DOHH2 (cell line): Measurements from ENCODE around the gene MTMR2.

Experiments
- H3F3A ChIP-seq: fragments of 200-600 bp; sonication (generic), shearing (Covaris generic); 2 replicates; pipeline ENCODE4 v1.6.0; 2016; ENCODE audit warnings: antibody characterized with exemption, mild to moderate bottlenecking; ENCODE audit not compliant: control insufficient read depth, insufficient read depth
- H3K27ac ChIP-seq: fragments of 200-600 bp; sonication (generic); 2 replicates; pipeline ENCODE4 v1.5.1; 2014; ENCODE audit warnings: low read depth, mild to moderate bottlenecking, low read length, moderate library complexity
- H3K27me3 ChIP-seq: fragments of 200-600 bp; sonication (generic); 2 replicates; pipeline ENCODE4 v1.6.1; 2014; ENCODE audit warnings: mild to moderate bottlenecking, low read length, mixed read lengths; ENCODE audit not compliant: control insufficient read depth
- H3K36me3 ChIP-seq: fragments of 200-600 bp; sonication (generic); 2 replicates; pipeline ENCODE4 v1.6.1; 2014; ENCODE audit warnings: mild to moderate bottlenecking, low read length, moderate library complexity, mixed read lengths; ENCODE audit not compliant: control insufficient read depth
- H3K4me1 ChIP-seq: fragments of 200-600 bp; sonication (generic); 2 replicates; pipeline ENCODE4 v1.6.1; 2014; ENCODE audit warnings: mild to moderate bottlenecking, low read length, mixed read lengths; ENCODE audit not compliant: control insufficient read depth
- H3K4me2 ChIP-seq: fragments of 200-600 bp; sonication (generic); 2 replicates; pipeline ENCODE4 v1.6.0; 2014; ENCODE audit warnings: mild to moderate bottlenecking, low read length, moderate library complexity
- H3K4me3 ChIP-seq: fragments of 200-600 bp; sonication (generic); 2 replicates; pipeline ENCODE4 v1.5.1; 2014; ENCODE audit warnings: mild to moderate bottlenecking, low read length, mixed read lengths
- H3K79me2 ChIP-seq: fragments of 200-600 bp; sonication (generic); 2 replicates; pipeline ENCODE4 v1.6.1; 2014; ENCODE audit warnings: mild to moderate bottlenecking, low read length, mixed read lengths; ENCODE audit not compliant: control insufficient read depth
- H3K9me2 ChIP-seq: fragments of 200-600 bp; sonication (generic); replicated peaks from 2 replicates; pipeline ENCODE4 v1.6.1; 2014; ENCODE audit warnings: mild to moderate bottlenecking, low read length, mixed read lengths; ENCODE audit not compliant: control insufficient read depth
- H3K9me3 ChIP-seq: fragments of 200-600 bp; sonication (generic); 2 replicates; pipeline ENCODE4 v1.6.1; 2014; ENCODE audit warnings: antibody characterized with exemption, low read length, mixed read lengths; ENCODE audit not compliant: control insufficient read depth, insufficient read depth
- H4K20me1 ChIP-seq: fragments of 200-600 bp; sonication (generic); 2 replicates; pipeline ENCODE4 v1.6.0; 2014; ENCODE audit warnings: low read depth, mild to moderate bottlenecking, antibody characterized with exemption, low read length, moderate library complexity; ENCODE audit not compliant: control insufficient read depth, insufficient read depth
- EZH2phosphoT487 ChIP-seq: fragments of 200-600 bp; sonication (generic); IDR thresholded peaks from 2 replicates; pipeline ENCODE4 v1.6.1; 2017; ENCODE audit warnings: borderline replicate concordance, mild to moderate bottlenecking, antibody characterized with exemption, low read length, moderate library complexity, mixed read lengths
- TF ChIP-seq, protein P1 (sequence below): fragments of 200-600 bp; sonication (generic); IDR thresholded peaks from one replicate; pipeline ENCODE4 v1.5.1; 2014; ENCODE audit warnings: antibody characterized with exemption, mild to moderate bottlenecking, low read depth, low read length; ENCODE audit not compliant: poor library complexity, severe bottlenecking

Gene MTMR2

DNA sequence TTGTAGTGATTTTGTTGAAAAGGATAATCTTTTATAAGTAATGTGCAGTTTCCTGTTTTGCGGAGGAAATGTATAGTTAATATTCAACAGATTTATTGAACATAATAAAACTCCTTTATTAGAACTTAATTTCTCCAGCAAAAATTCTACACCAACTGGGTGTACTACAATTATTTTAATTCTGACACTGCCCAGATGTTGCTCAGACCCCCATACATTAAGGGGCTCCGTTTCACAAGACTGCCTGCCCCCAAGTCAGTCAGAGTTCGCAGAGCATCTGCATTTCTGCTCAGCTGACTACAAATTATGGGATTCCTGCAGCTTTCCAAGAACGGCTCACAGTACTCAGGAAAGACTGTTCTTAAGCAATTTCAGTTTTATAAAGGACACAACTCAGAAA, 127.4 kb downstream of the MTMR2 start:
- H3K4me3 ChIP-seq = no peak overlapping the region

DNA sequence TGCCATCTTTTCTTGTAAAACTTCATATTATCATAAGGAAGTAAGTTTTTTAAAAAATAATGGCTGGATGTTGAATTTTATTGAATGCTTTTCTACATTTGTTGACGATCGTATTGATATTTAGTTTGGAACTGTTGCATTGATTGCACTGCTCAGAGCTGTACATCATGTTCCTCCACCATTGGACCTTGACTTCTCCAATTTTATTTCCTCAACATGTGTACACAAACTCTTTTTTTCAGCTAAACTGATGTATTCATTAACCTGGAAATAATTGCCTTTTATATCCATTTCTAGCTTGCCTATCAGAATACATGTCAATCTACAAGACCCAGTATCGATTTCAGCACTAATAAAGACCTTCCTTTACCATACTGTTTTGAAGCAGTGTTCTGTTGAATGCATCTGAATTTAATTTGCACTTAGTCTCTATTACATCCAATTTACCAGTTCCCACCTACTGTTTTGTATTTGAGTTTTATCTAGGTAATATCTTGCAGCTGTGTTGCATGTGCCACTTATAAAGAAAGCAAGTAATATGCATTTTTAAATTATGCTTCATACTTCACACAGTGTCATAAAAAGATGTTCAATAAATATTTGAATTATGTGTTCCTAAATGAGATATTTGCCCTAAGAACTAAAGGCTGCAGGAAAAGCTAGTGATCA, 128.1 kb downstream of the MTMR2 start:
- H3K79me2 ChIP-seq = peaks cover 83% of the 10 kb centered on the region
- H3K4me3 ChIP-seq = no peak overlapping the region
- no peak overlapping the region for H3K27ac ChIP-seq
- TF ChIP-seq, protein P1, sequence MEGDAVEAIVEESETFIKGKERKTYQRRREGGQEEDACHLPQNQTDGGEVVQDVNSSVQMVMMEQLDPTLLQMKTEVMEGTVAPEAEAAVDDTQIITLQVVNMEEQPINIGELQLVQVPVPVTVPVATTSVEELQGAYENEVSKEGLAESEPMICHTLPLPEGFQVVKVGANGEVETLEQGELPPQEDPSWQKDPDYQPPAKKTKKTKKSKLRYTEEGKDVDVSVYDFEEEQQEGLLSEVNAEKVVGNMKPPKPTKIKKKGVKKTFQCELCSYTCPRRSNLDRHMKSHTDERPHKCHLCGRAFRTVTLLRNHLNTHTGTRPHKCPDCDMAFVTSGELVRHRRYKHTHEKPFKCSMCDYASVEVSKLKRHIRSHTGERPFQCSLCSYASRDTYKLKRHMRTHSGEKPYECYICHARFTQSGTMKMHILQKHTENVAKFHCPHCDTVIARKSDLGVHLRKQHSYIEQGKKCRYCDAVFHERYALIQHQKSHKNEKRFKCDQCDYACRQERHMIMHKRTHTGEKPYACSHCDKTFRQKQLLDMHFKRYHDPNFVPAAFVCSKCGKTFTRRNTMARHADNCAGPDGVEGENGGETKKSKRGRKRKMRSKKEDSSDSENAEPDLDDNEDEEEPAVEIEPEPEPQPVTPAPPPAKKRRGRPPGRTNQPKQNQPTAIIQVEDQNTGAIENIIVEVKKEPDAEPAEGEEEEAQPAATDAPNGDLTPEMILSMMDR = no peak
- TF ChIP-seq EZH2phosphoT487 = no peak
- H3K36me3 ChIP-seq = peaks cover 48% of the 10 kb centered on the region
- H3K9me3 ChIP-seq = no peaks in the 10 kb centered on the region
- H3F3A ChIP-seq = no peaks in the 10 kb centered on the region
- H3K27me3 ChIP-seq = no peaks in the 10 kb centered on the region
- H3K4me2 ChIP-seq = no peak overlapping the region
- peaks cover 20% of the 10 kb centered on the region; the same call in 1 of the 2 replicates for H4K20me1 ChIP-seq
- H3K4me1 ChIP-seq = peaks cover 26% of the 10 kb centered on the region
- H3K9me2 ChIP-seq = no peaks in the 10 kb centered on the region

More for the DNA sequence above, 127.4 kb downstream of the MTMR2 start:
- Histone ChIP-seq H3K27me3 (no peaks in the 10 kb centered on the region), H3F3A (no peaks in the 10 kb centered on the region), H3K9me3 (no peaks in the 10 kb centered on the region), H4K20me1 (peaks cover 16% of the 10 kb centered on the region; the same call in 1 of the 2 replicates), H3K27ac (no peak overlapping the region), H3K4me2 (no peak overlapping the region), H3K36me3 (peaks cover 54% of the 10 kb centered on the region), H3K9me2 (no peaks in the 10 kb centered on the region), H3K79me2 (peaks cover 75% of the 10 kb centered on the region), H3K4me1 (peaks cover 22% of the 10 kb centered on the region)
- TF ChIP-seq, protein P1 = no peak
- no peak for TF ChIP-seq EZH2phosphoT487

DNA sequence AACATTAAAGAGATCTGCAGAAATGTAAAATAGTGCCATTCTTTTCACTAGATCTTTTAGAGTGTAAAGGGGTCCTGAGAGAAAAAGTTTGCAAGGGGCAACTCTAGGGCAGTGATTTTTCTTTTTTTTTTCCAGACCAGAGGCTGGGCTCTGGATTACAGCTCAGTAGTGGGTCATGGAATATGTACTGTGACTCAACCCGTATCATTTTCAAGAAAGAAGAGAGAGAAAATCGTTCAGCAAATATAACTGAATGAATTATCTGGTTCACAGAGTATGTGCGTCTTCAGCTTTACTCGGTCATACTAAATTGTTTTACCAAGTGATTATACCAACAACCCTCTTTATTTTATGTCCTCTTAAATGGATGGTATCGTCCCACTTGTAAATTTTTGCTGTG, 129.8 kb downstream of the MTMR2 start:
- no peaks in the 10 kb centered on the region for H3F3A ChIP-seq
- peaks cover 40% of the 10 kb centered on the region for H3K36me3 ChIP-seq
- H3K4me2 ChIP-seq = no peak overlapping the region
- H3K4me3 ChIP-seq = no peak overlapping the region
- H3K4me1 ChIP-seq = peaks cover 26% of the 10 kb centered on the region
- peaks cover 87% of the 10 kb centered on the region for H3K79me2 ChIP-seq
- H3K27me3 ChIP-seq = no peaks in the 10 kb centered on the region
- peaks cover 20% of the 10 kb centered on the region; the same call in 1 of the 2 replicates for H4K20me1 ChIP-seq
- H3K9me3 ChIP-seq = no peaks in the 10 kb centered on the region
- no peak overlapping the region for H3K27ac ChIP-seq
- TF ChIP-seq, protein P1 = no peak
- TF ChIP-seq EZH2phosphoT487 = no peak
- H3K9me2 ChIP-seq = no peaks in the 10 kb centered on the region
